22Rv1 (cell line): ENCODE measurements around the gene PGS1.

Experiments used
- H3K27ac ChIP-seq: fragments of 450-650 bp; 2 replicates; pipeline ENCODE4 v1.5.1; 2017
- ZFX ChIP-seq: fragments of 450-650 bp; IDR thresholded peaks from 2 replicates; pipeline ENCODE4 v1.6.1; 2017; ENCODE audit warnings: antibody characterized with exemption, borderline replicate concordance
- TF ChIP-seq, protein P1 (sequence below): fragments of 450-650 bp; IDR thresholded peaks from 2 replicates; pipeline ENCODE4 v1.5.1; 2017; ENCODE audit warnings: mild to moderate bottlenecking

Gene PGS1

DNA sequence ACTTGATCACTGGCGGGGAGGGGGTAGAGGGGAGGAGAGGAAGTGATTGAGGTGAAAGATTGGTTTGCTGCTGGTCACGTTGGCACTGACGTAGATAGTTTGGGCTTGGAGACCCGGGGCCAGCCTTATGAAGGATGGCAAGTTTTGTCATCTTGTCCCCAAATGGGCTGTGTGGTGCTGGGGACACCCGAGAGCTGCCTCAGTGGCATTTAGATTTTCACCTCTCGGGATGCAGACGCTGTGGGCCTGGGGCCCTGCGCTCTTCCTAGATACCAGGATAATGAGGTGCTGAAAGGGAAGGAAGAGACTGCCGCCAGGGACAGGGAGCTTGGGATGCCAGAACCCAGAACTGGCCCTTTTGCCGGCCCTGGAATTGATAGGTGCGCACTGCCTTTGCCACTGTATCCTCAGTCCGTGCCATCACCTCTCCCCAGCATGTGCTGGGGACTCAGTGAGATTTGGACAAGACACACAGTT, 17.2 kb upstream of the PGS1 start:
- TF ChIP-seq, protein P1, sequence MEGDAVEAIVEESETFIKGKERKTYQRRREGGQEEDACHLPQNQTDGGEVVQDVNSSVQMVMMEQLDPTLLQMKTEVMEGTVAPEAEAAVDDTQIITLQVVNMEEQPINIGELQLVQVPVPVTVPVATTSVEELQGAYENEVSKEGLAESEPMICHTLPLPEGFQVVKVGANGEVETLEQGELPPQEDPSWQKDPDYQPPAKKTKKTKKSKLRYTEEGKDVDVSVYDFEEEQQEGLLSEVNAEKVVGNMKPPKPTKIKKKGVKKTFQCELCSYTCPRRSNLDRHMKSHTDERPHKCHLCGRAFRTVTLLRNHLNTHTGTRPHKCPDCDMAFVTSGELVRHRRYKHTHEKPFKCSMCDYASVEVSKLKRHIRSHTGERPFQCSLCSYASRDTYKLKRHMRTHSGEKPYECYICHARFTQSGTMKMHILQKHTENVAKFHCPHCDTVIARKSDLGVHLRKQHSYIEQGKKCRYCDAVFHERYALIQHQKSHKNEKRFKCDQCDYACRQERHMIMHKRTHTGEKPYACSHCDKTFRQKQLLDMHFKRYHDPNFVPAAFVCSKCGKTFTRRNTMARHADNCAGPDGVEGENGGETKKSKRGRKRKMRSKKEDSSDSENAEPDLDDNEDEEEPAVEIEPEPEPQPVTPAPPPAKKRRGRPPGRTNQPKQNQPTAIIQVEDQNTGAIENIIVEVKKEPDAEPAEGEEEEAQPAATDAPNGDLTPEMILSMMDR = no peak
- TF ChIP-seq ZFX = no peak
- H3K27ac ChIP-seq = no peak overlapping the region

DNA sequence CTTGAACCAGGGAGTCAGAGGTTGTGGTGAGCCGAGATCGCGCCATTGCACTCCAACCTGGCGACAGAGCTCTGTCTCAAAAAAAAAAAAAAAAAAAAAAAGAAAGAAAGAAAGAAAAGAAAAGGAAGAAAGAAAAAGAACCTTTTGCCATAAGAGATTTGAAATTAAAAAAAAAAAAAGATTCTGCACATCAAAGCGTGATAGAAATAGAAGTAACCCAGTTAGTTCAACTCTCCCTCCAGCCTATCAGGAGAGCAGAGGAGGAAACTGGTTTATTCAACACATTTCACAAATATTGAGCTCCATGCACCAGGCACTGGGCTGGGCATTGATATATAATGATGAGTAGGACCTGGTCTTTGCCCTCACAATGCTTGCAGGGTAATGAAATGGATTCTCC, 16.2 kb upstream of the PGS1 start:
- TF ChIP-seq ZFX = no peak
- TF ChIP-seq, protein P1 = no peak

DNA sequence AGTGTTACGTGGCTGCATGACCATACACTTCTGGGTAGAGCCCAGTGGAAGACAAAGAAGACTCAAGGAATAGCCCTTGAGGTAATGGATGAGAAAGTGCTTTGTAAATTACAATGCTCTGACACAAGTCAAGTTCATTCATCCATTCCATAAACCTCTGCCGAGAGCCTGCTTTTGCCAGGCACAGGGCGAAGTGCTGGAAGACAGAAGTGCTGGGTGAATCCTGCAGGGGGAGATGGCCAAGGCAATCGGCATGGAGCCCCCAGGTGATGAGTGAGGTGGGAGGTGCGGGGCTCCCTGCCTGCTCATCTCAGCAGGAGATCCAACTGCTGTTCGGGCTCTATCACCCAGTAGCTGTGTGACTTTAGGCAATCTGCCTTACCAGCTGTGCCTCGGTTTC, 15.8 kb upstream of the PGS1 start:
- no peak for TF ChIP-seq ZFX
- TF ChIP-seq, protein P1 = no peak
- H3K27ac ChIP-seq = no peak overlapping the region

More for the DNA sequence above, 16.2 kb upstream of the PGS1 start:
- H3K27ac ChIP-seq = no peak overlapping the region

DNA sequence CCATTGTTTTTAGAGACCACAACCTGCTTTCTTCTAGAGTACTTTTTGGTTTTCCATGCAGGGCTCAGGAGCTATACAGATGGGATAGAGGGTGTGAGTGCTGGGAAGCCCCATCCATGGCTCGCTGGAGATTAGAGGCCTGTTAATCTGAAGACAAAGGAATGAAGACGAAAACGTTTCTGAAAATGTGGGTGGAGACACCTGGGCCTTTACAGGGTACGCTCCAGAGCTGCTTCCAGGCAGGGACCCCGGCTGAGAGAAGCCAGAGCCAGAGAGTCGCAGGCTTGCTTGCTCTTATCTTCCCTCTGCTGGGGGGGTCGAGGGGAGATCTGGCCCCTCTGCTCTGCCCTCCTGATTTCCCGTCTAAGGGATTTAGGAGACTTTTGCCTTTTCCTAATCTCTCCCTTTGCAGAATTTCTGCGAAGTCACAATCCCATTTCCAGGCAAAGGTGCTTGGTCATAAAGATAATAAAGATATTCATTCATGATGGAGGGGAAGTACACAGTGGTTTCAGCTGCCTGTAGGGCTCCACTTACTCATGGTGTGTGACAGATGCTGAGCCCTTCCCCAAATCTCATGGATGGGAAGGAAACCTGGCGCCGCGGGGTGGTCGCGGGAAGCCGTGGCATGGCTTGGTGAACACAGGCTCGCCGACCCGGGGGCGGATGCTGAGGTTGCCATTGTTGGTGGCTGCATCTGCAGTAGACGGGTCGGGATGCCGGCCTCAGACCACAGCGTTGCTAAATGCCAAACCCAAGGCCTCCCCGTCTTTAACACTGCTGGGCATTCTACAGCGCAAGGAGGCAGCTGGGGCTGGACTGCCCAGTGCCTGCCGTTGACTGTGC, 13.8 kb upstream of the PGS1 start:
- TF ChIP-seq, protein P1 = no peak
- TF ChIP-seq ZFX = no peak

DNA sequence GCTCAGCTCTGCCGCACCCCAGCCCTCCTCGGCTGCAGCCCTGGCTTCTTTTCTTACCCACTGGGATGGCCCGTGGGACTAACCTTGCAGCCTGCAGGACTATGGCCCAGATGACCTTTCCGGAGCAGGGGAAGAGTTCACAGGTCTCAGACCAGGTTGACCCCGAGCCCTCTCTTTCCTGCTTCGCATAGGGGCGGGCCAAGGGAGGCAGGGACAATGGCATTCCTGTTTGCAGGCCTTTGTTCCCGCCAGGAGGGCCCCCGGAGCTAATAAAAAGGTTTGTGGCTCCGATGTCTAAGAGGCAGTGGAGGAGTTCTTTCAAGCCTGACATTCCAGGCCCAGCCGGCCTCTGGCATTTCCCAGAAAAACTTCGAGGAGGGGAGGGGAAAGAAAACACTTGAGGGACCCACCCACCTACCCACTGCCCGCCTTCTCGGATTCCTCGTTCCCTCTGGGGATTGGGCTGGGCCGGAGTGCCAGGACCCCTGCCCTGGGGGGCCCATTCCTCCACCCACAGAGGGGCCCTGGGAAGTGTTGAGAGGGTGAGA, 12.8 kb upstream of the PGS1 start:
- no peak overlapping the region for H3K27ac ChIP-seq

More for the DNA sequence above, 13.8 kb upstream of the PGS1 start:
- H3K27ac ChIP-seq = no peak overlapping the region

DNA sequence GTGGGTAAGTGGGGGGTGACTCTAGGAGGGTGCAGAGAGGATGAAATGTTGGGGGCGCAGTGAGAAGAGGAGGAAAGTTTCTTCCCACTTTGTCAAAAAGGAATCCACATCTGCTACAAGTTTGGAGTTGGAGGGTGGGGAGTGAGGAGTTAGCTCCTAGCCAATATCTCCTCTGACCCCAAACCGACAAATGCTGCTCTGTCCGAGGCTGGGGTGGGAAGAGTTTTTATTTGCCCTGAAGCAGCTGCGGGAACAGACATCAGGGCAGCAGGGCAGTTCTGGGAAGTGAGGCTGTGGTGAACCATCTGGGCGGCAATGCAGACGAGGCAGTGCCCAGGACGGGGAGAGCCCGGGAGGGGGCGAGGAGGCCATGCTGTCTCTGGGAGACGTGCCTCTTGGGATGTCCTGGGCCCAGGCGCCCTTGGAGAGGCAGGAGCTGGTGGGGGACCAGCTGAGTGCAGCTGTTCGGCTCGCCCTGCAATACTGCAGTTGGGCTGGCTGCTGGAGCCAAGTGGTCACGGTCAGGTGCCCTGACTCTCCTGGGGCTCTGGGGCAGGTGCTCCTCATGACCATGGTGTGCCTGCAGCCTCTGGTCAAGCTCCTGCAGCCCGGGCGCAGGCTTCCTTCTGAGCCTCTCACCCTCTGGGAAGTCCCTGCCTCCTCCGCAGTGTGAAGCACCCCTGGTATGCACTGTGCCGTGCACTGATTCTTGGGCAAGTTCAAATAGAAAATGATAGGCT, 12.2 kb upstream of the PGS1 start:
- no peak for TF ChIP-seq ZFX
- TF ChIP-seq, protein P1 = no peak
- H3K27ac ChIP-seq = no peak overlapping the region

More for the DNA sequence above, 12.8 kb upstream of the PGS1 start:
- no peak for TF ChIP-seq ZFX

DNA sequence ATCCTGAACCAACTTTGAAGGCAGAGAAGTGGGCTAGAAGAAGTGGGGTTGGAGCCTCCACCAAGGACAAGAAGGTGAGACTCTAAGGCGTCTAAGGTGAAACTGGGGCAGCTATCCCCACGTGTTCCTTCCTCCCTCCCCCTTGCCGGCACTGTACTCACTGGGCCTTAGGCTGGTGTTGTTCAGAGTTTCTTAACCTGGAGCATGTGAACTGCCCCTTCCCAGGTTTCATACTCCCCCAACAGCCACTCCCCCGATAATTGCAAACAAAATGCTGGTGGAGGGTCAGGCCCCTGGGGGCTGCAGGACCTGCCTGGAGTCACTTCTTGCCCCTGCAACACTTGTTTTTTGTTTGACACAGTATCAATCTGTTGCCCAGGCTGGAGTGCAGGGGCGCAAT, 11.3 kb upstream of the PGS1 start:
- TF ChIP-seq, protein P1 = no peak
- H3K27ac ChIP-seq = no peak overlapping the region
